Erythroblast (primary cell): ENCODE measurements around the gene LAPTM5.

Experiments
- GATA1 ChIP-seq: IDR thresholded peaks from 2 replicates; pipeline ENCODE4 v1.6.1; 2011; ENCODE audit warnings: low read depth, mild to moderate bottlenecking, control low read depth, low read length, moderate library complexity
- POLR2A ChIP-seq: IDR thresholded peaks from 2 replicates; pipeline ENCODE4 v1.6.1; 2011; ENCODE audit warnings: mild to moderate bottlenecking, low read length

GRCh38 chr1:30695439-30695841 is 62.1 kb downstream of the LAPTM5 start:
- TF ChIP-seq POLR2A, result no peak
- TF ChIP-seq GATA1, result no peak
